Large intestine (tissue), 3 donors: ENCODE results near the gene TMEM120B. TPM values are rescaled to one million over a fixed set of nuclear protein-coding genes. Genes with fewer than 3 reads are reported as not detected.
"Not testable (repeated sequence)": the region's sequence is repeated elsewhere in the genome, so short reads cannot be mapped to it uniquely, and the experiment has no call there.

Source experiments
- DNase-seq, 2 donors: peaks; one replicate each; pipeline versions ENCODE4 v3.0.0 to v3.0.0-alpha.2; 2013
- H3K27ac ChIP-seq: one replicate; pipeline ENCODE4 v1.5.1; 2013; ENCODE audit warnings: low read length
- H3K27me3 ChIP-seq: 2 replicates; pipeline ENCODE4 v1.6.1; 2013; ENCODE audit warnings: low read length; ENCODE audit not compliant: control insufficient read depth, insufficient read depth
- H3K36me3 ChIP-seq: 2 replicates; pipeline ENCODE4 v1.6.1; 2013; ENCODE audit warnings: low read length; ENCODE audit not compliant: control insufficient read depth, insufficient read depth
- H3K4me1 ChIP-seq: one replicate; pipeline ENCODE4 v1.6.1; 2013; ENCODE audit warnings: low read length; ENCODE audit not compliant: control insufficient read depth, insufficient read depth
- H3K4me3 ChIP-seq: one replicate; pipeline ENCODE4 v1.5.1; 2013; ENCODE audit warnings: low read length
- H3K9me3 ChIP-seq: one replicate; pipeline ENCODE4 v1.6.1; 2013; ENCODE audit warnings: mild to moderate bottlenecking, low read depth, low read length, moderate library complexity; ENCODE audit not compliant: control insufficient read depth
- WGBS: methylation state at CpG from one replicate; pipeline ENCODE4 v1.1.5; 2013; ENCODE audit warnings: low lambda C conversion rate; ENCODE audit not compliant: insufficient coverage; 5-methylcytosine and 5-hydroxymethylcytosine counted together
- polyA plus RNA-seq: library from polyadenylated mRNA; unstranded; fragments of 120-200 nt; gene quantifications from one replicate; pipeline ENCODE4 v1.2.1, GENCODE V29; 2013

Gene TMEM120B
- polyA plus RNA-seq, 1 donor = 14.9 TPM

DNA sequence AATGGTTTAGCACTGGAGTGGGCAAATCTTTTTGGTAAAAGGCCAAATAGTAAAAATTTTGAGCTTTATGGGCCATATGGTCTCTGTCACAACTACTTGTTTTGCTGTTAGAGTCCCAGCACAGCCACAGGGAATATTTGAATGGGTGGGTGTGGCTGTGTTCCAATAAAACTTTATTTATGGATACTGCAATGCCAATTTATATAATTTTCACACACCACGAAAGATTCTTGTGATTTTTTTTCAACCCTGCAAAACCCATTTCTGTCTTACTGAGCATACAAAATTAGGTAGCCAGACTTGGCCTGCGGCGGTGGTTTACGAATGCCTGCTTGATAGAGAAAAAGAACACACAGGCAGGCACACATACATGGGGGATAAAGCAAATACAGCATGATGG, 28.3 kb downstream of the TMEM120B start:
- no peak overlapping the region for H3K27ac ChIP-seq
- no peaks in the 10 kb centered on the region for H3K9me3 ChIP-seq
- H3K4me3 ChIP-seq = no peak overlapping the region
- H3K4me1 ChIP-seq = peaks cover 8% of the 10 kb centered on the region
- no CpG with 5 or more reads among the region's 4 CpGs for WGBS
- H3K36me3 ChIP-seq = peaks cover 12% of the 10 kb centered on the region
- DNase-seq = no peak
- no peaks in the 10 kb centered on the region for H3K27me3 ChIP-seq

- DNase-seq = no peak
- H3K4me3 ChIP-seq = no peak overlapping the region
- H3K4me1 ChIP-seq = peaks cover 8% of the 10 kb centered on the region
- H3K27me3 ChIP-seq = no peaks in the 10 kb centered on the region
- H3K36me3 ChIP-seq = peaks cover 12% of the 10 kb centered on the region
- H3K27ac ChIP-seq = no peak overlapping the region
- WGBS = no CpG with 5 or more reads among the region's 6 CpGs
- no peaks in the 10 kb centered on the region for H3K9me3 ChIP-seq
Measured at GRCh38 chr12:121741743-121742142, 29.2 kb downstream of the TMEM120B start.

DNA sequence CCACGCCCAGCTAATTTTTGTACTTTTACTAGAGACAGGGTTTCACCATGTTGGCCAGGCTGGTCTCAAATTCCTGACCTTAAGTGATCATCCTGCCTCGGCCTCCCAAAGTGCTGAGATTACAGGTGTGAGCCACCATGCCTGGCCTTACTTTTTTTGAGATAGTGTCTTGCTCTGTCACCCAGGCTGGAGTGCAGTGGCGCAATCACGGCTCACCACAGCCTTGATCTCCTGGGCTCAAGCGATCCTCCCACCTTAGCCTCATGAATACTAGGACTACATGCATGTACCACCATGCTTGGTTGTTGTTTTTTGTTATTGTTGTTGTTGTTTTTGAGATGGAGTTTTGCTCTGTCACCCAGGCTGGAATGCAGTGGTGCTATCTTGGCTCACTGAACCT, 33.0 kb downstream of the TMEM120B start:
- H3K4me3 ChIP-seq, H3K27ac ChIP-seq, H3K27me3 ChIP-seq, DNase-seq, H3K9me3 ChIP-seq, H3K4me1 ChIP-seq: not testable (repeated sequence)
- WGBS = no CpG with 5 or more reads among the region's 5 CpGs
- peaks cover 19% of the 10 kb centered on the region for H3K36me3 ChIP-seq

- DNase-seq = no peak
- H3K4me1 ChIP-seq = peaks cover 8% of the 10 kb centered on the region
- H3K27me3 ChIP-seq = no peaks in the 10 kb centered on the region
- H3K36me3 ChIP-seq = peaks cover 23% of the 10 kb centered on the region
- no CpG with 5 or more reads among the region's 13 CpGs for WGBS
- no peaks in the 10 kb centered on the region for H3K9me3 ChIP-seq
- H3K27ac ChIP-seq = peak overlapping the region; percentile 77
- no peak overlapping the region for H3K4me3 ChIP-seq
Measured at GRCh38 chr12:121748218-121748570, 35.6 kb downstream of the TMEM120B start.

DNA sequence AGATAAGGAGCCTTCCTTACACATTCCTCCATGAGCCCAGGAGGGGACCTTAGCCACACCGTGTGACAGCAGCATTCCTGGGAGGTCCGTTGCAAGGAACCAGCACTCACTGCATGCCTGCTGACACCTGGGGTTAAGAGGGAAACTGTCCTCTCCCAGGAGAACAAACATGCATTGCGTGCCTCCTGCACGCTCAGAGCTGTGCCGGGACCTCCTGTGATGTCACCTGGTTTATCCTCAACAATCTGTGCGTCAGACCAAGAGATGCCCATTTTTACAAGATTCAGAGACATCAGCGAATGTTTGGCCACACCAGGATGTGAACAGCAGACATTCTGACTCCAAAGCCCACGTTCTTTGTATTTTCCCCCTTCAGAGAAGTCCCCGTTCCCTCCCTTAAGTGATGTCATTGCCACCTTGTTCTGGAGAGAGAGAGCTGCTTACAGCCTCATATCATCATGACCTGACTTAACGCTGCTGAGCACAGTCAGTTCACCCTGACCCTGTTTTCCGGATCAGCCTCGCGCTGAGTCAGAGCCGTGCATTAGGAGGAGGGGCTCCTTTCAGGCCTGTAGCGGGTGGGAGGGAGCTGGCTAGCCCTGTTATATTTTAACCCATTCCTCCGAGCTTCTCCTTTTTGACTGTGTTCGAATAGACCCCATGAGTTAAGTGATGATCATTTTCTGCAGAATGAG, 36.2 kb downstream of the TMEM120B start:
- H3K27ac ChIP-seq = peak overlapping the region; percentile 77
- no peaks in the 10 kb centered on the region for H3K27me3 ChIP-seq
- peaks cover 21% of the 10 kb centered on the region for H3K36me3 ChIP-seq
- H3K4me1 ChIP-seq = peaks cover 8% of the 10 kb centered on the region
- WGBS = no CpG with 5 or more reads among the region's 17 CpGs
- DNase-seq = peak; percentile 70 to 76
- H3K9me3 ChIP-seq = no peaks in the 10 kb centered on the region
- no peak overlapping the region for H3K4me3 ChIP-seq

DNA sequence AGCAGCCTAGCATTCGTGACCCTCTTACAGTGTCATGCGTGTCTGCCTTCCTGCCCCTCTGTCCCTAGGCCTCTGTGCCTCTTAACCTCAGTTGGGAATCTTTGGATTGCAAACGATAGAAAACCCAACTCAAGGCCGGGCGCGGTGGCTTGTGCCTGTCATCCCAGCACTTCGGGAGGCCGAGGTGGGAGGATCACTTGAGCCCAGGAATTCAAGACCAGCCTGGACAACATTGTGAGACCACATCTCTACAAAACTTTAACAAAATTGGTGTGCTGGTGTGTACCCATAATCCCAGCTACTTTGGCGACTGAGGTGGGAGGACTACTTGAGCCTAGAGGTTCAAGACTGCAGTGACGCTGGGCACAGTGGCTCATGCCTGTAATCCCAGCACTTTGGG, 36.7 kb downstream of the TMEM120B start:
- no CpG with 5 or more reads among the region's 10 CpGs for WGBS
- Histone ChIP-seq H3K27me3 (no peaks in the 10 kb centered on the region), H3K27ac (peak overlapping the region; percentile 77), H3K4me1 (peaks cover 8% of the 10 kb centered on the region), H3K36me3 (peaks cover 19% of the 10 kb centered on the region), H3K9me3 (no peaks in the 10 kb centered on the region), H3K4me3 (no peak overlapping the region)
- no peak for DNase-seq

GRCh38 chr12:121750507-121750955, 38.0 kb downstream of the TMEM120B start:
- no peak for DNase-seq
- no peak overlapping the region for H3K4me3 ChIP-seq
- peaks cover 8% of the 10 kb centered on the region for H3K4me1 ChIP-seq
- H3K27ac ChIP-seq = no peak overlapping the region
- H3K27me3 ChIP-seq = no peaks in the 10 kb centered on the region
- H3K9me3 ChIP-seq = no peaks in the 10 kb centered on the region
- peaks cover 18% of the 10 kb centered on the region for H3K36me3 ChIP-seq
- no CpG with 5 or more reads among the region's 1 CpG for WGBS

GRCh38 chr12:121751034-121751433, 38.5 kb downstream of the TMEM120B start:
- Histone ChIP-seq H3K27me3 (no peaks in the 10 kb centered on the region), H3K4me3 (no peak overlapping the region), H3K4me1 (peaks cover 8% of the 10 kb centered on the region)

DNA sequence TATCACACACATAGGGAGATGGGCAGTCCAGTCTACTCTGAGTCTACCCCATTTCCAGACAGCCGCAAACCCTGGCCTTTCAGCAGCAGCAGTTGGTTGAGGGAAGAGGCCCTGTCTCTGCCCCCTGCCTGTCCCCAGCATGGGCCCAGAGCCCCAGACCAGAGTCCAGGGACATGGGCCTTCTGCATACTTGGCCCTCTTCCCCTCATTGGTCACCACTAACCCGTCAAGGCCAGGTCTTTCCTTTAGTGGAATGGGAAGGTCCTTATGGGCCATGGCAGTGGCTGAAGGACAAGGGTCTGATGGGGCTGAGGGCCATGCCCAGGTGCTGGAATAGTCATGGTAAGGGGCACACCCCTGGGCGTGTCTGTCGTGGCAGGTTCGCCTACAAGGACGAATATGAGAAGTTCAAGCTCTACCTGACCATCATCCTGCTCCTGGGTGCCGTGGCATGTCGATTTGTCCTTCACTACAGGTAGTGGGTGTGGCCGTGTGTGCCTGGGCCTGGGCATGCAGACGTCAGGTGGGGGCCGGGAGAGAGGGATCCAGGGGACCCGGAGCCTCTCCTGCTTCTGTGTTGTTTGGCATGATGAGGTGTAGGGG, 39.3 kb downstream of the TMEM120B start:
- Histone ChIP-seq H3K4me3 (no peak overlapping the region), H3K27ac (peak overlapping the region; percentile 36)
- WGBS = no CpG with 5 or more reads among the region's 12 CpGs

More at GRCh38 chr12:121751034-121751433, 38.5 kb downstream of the TMEM120B start:
- no CpG with 5 or more reads among the region's 1 CpG for WGBS
- H3K27ac ChIP-seq = no peak overlapping the region
- H3K36me3 ChIP-seq = peaks cover 18% of the 10 kb centered on the region
- H3K9me3 ChIP-seq = no peaks in the 10 kb centered on the region
- DNase-seq = no peak

GRCh38 chr12:121753844-121754264, 41.3 kb downstream of the TMEM120B start:
- no peaks in the 10 kb centered on the region for H3K27me3 ChIP-seq
- no peak for DNase-seq
- H3K36me3 ChIP-seq = peaks cover 20% of the 10 kb centered on the region
- no CpG with 5 or more reads among the region's 12 CpGs for WGBS
- H3K27ac ChIP-seq = no peak overlapping the region
- H3K4me1 ChIP-seq = no peaks in the 10 kb centered on the region
- H3K4me3 ChIP-seq = no peak overlapping the region
- H3K9me3 ChIP-seq = no peaks in the 10 kb centered on the region

More for the DNA sequence above, 39.3 kb downstream of the TMEM120B start:
- Histone ChIP-seq H3K9me3 (no peaks in the 10 kb centered on the region), H3K36me3 (peaks cover 20% of the 10 kb centered on the region), H3K27me3 (no peaks in the 10 kb centered on the region), H3K4me1 (peaks cover 8% of the 10 kb centered on the region)
- peak in 1 of 2 donors; percentile 60 for DNase-seq
